Effector memory CD4-positive, alpha-beta T cell (primary cell): ENCODE data around the gene SSTR3.

Source experiments
- DNase-seq, 3 donors: peaks; one replicate each; pipeline ENCODE4 v3.0.0-alpha.2; 2020
- H3K27ac ChIP-seq: 2 replicates; pipeline ENCODE4 v1.7.0; 2013; ENCODE audit warnings: mild to moderate bottlenecking, low read length, moderate library complexity; ENCODE audit not compliant: insufficient read depth, poor library complexity, severe bottlenecking
- H3K27me3 ChIP-seq: replicated peaks from 2 replicates; pipeline ENCODE4 v1.7.0; 2013; ENCODE audit warnings: mild to moderate bottlenecking, low read length; ENCODE audit not compliant: insufficient read depth, control insufficient read depth, poor library complexity, severe bottlenecking
- H3K36me3 ChIP-seq: 2 replicates; pipeline ENCODE4 v1.7.0; 2013; ENCODE audit warnings: mild to moderate bottlenecking, low read length, moderate library complexity; ENCODE audit not compliant: control insufficient read depth, insufficient read depth
- H3K4me1 ChIP-seq: 2 replicates; pipeline ENCODE4 v1.7.0; 2013; ENCODE audit warnings: low read length, mild to moderate bottlenecking; ENCODE audit not compliant: control insufficient read depth, insufficient read depth, poor library complexity, severe bottlenecking
- H3K4me3 ChIP-seq: 2 replicates; pipeline ENCODE4 v1.7.0; 2013; ENCODE audit warnings: low read length, low read depth, mild to moderate bottlenecking; ENCODE audit not compliant: insufficient read depth, poor library complexity, severe bottlenecking
- H3K9me3 ChIP-seq: 2 replicates; pipeline ENCODE4 v1.7.0; 2013; ENCODE audit warnings: mild to moderate bottlenecking, low read length, moderate library complexity; ENCODE audit not compliant: control insufficient read depth

Gene SSTR3

DNA sequence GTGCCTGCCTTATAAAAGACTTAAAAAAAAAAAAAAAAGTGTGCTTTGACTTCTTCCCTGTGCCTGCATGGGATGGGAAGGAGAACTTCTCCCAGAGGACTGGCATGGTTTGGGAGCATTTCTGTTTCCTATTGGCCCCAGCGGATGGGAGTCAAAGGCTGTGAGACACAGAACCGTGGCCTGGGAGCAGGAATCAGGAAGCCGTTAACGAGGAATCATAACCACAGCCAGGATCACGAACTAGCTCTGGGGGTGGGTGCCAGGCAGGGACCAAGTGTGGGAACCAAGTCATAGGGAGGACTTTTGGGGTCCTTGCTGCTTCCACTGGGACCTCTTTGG lies 24.8 kb downstream of the SSTR3 start:
- no peak overlapping the region for H3K27ac ChIP-seq
- no peak overlapping the region for H3K4me3 ChIP-seq

DNA sequence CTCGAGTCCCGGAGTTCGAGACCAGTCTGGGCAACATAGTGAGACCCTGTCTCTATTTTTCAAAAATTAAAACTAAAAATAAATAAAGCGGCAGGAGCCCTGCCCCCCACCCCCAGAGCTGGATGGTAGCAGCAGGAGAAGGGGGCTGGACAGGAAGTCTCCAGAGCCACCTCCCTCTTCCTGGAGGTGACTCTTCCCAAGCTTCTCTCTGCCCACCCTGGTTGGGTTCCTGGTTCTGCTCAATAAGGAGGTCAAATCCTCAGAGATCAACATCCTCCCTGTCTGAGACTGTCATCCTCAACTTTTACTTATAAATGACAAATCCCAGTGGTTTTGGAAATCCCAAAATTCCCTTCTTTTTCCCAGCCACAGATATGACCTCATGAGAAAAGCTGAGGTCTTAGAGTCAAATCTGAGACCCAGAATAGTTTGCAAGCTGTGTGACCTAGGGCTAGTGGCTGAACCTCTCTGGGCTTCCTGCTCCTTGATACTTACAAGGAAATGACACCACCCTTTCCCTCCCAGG lies 25.2 kb downstream of the SSTR3 start:
- Histone ChIP-seq H3K27me3 (no peaks in the 10 kb centered on the region), H3K36me3 (no peaks in the 10 kb centered on the region), H3K27ac (no peak overlapping the region), H3K4me1 (peaks cover 18% of the 10 kb centered on the region), H3K9me3 (no peaks in the 10 kb centered on the region), H3K4me3 (peak overlapping the region; percentile 0)
- no peak for DNase-seq

More for the DNA sequence above, 24.8 kb downstream of the SSTR3 start:
- no peaks in the 10 kb centered on the region for H3K27me3 ChIP-seq
- DNase-seq: no peak
- H3K9me3 ChIP-seq: no peaks in the 10 kb centered on the region
- peaks cover 18% of the 10 kb centered on the region for H3K4me1 ChIP-seq
- H3K36me3 ChIP-seq: no peaks in the 10 kb centered on the region

DNA sequence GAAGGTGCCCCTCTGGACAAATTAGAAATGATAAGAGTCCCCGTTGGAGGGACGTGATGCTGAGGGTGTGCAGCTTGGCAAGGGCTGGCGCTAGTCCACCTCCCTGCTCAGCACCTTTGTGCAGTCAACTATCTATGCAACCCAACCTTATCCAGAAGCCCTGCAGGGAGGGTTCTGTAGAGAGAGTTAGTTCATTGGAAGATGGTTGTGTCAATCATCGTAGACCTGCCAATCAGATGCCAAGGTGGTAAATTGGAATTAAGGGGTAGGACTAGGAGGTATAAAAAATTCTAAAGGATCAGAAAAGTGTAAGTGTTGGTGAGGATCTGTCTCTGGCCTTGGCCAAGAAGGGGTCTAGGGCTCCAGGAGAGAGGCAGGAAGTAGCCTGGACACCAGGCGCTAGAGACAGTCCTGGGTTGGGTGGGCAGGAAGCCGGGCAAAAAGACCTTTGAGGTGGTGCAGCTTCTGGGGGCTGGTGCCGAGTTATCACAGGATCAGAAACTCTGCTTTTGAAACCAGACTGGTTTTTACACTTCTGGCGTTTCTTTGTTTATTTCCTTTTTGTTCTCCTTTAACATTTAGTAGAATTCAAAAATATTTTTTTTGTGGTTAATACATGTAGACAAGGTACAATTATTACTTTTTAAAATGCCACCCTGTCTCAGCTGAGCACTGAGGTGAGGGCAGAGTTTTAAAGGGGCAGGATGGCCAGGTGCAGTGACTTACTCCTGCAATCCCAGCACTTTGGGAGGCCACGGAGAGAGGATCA lies 25.9 kb downstream of the SSTR3 start:
- Histone ChIP-seq H3K4me1 (peaks cover 18% of the 10 kb centered on the region), H3K4me3 (peak overlapping the region; percentile 0), H3K36me3 (no peaks in the 10 kb centered on the region), H3K9me3 (no peaks in the 10 kb centered on the region), H3K27ac (peak overlapping the region; percentile 20), H3K27me3 (no peaks in the 10 kb centered on the region)
- peak in 2 of 3 donors; percentile 34 to 36 for DNase-seq

DNA sequence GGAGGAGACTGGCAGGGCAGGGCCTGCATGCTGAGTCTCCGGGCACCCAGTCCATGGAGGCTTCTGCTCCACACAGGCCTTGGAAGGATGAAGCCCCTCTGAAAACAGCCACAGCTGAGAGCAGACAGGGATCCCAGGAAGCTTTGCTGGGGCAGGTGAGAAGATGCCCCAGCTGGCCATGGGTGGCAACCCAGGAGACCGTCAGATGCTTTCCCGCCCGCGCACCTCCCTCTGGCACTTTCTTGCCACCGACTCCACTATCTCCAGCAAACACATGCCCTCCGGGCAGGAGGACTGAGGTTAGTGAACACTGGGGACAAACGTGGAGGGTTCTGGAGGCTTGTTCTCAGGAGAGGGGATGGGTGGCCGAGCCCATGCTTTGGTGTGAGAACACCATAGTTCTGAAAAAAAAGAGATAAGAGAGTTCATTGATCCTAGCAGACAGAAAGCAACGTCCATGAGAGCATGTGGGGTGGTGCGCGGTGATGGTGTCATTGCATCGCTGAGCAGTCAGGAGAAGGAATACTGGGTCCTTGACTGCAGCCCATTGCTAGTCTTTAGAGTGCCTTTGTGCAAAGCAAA lies 26.5 kb downstream of the SSTR3 start:
- Histone ChIP-seq H3K27ac (no peak overlapping the region), H3K9me3 (no peaks in the 10 kb centered on the region), H3K27me3 (no peaks in the 10 kb centered on the region), H3K4me3 (no peak overlapping the region), H3K36me3 (no peaks in the 10 kb centered on the region), H3K4me1 (peaks cover 18% of the 10 kb centered on the region)
- no peak for DNase-seq

DNA sequence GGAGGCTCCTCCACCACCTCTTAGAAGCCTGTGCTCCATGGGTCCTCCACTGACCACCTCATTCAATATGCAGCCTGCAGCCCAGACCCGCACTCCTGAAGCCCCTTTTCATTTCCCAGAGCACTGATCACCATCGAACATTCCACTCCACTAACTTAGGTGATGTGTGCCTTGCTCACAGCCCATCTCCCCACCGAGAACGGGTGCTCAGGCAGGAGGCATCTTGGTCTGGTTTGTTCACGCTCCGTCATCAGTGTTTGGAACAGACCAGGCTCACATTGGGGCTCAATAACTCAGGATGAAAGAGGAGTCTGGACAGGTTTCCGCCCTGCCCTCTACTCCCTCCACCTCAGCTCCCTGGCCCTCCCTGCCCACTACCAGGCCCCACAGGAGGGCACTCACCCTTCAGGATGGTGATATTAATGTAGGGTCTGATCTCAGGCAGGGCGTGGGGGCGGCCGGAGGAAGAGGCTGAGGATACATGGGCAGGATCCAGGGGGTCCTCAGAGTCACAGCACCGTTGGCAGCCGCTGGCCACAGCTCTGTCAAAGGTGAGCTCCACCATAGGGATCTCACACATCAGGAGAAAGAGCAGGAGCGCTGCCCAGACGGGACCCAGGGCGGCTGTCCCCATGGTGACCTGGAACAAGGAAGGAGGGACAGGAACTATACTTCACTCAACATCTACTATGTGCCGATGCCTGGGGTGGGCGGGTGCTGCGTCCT lies 27.3 kb downstream of the SSTR3 start:
- Histone ChIP-seq H3K9me3 (no peaks in the 10 kb centered on the region), H3K4me1 (peaks cover 18% of the 10 kb centered on the region), H3K36me3 (no peaks in the 10 kb centered on the region), H3K27me3 (no peaks in the 10 kb centered on the region), H3K4me3 (no peak overlapping the region), H3K27ac (no peak overlapping the region)
- no peak for DNase-seq

DNA sequence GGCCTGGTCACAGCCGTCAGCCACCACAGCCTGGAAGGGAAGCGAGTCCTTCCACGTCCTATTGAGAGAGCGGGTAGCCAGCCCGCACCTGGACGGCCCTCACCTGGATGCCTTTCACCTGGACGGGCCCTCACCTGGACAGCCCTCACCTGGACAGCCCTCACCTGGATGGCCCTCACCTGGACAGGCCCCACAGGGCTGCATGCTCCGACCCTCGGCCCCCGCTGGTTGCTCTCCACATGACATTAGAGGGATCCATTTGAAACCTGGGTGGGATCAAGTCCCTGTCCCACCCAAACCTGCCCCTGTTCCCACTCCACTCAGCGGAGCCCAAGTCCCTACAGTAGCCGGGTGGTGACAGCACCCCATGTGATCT lies 27.9 kb downstream of the SSTR3 start:
- Histone ChIP-seq H3K36me3 (no peaks in the 10 kb centered on the region), H3K27ac (no peak overlapping the region), H3K4me1 (peaks cover 18% of the 10 kb centered on the region), H3K9me3 (no peaks in the 10 kb centered on the region), H3K27me3 (no peaks in the 10 kb centered on the region), H3K4me3 (no peak overlapping the region)
- DNase-seq: no peak

DNA sequence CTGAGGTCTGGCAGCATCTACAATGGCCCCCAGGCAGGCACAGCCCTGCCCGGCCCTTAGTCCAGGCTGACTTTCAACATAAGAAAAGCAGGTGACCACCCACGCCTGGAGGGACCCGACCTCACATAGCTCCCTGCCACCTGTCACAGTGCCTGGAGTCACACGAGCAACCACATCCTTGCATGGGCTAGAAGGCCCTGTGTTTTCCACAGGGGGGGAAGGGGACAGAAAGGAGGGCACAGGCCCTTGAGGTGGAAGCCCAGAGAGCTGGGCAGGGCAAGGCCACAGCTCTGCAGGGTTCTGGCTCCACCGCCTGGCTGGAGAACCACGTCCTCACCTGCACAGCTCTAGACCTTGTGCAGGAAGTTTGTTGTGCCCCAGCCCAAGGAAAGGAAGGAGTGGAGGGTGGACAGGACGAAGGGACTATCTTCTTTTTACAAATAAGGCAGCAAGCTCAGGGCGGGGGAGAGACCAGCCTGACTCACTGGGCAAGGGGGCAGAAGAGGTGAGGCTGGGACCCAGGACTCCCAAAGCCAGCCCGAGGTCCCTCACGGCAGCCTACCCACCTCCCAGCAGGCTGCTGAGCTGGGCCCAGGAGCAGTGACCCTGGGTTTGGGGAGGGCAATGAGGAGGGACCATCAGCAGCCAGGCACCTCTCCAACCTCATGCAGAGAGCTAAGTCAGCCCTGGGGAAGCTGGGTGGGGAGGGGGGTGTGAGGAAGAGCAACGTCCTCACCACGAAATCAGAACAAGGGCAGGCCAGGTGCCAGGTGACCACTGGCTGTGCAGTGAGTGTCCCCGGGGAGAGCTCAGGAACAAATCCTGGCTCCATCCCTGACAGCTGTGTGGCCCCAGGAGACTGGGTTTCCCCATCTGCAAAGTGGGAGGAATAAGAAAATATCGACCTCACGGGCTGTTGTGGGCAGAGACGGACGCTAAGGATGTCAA lies 28.6 kb downstream of the SSTR3 start:
- no peak overlapping the region for H3K4me3 ChIP-seq
- H3K9me3 ChIP-seq: no peaks in the 10 kb centered on the region
- H3K36me3 ChIP-seq: no peaks in the 10 kb centered on the region
- peaks cover 18% of the 10 kb centered on the region for H3K4me1 ChIP-seq
- H3K27ac ChIP-seq: no peak overlapping the region
- H3K27me3 ChIP-seq: no peaks in the 10 kb centered on the region
- DNase-seq: no peak

DNA sequence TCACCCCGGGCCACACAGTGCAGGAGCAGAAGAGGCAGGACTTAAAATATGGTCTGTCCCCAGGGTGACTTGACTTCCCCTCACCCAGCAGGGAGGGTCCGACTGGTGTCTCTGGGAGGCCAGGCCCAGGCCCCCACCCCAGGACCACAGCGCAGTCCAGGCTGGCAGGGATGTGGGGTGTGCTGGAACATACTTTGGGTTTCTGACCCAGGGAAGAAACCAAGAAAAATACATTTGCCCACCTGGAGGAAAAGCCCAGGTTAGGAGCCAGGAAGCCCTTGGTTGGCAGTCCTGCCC lies 29.4 kb downstream of the SSTR3 start:
- Histone ChIP-seq H3K4me1 (peaks cover 18% of the 10 kb centered on the region), H3K27ac (no peak overlapping the region), H3K9me3 (no peaks in the 10 kb centered on the region), H3K27me3 (no peaks in the 10 kb centered on the region), H3K36me3 (no peaks in the 10 kb centered on the region), H3K4me3 (no peak overlapping the region)
- no peak for DNase-seq

DNA sequence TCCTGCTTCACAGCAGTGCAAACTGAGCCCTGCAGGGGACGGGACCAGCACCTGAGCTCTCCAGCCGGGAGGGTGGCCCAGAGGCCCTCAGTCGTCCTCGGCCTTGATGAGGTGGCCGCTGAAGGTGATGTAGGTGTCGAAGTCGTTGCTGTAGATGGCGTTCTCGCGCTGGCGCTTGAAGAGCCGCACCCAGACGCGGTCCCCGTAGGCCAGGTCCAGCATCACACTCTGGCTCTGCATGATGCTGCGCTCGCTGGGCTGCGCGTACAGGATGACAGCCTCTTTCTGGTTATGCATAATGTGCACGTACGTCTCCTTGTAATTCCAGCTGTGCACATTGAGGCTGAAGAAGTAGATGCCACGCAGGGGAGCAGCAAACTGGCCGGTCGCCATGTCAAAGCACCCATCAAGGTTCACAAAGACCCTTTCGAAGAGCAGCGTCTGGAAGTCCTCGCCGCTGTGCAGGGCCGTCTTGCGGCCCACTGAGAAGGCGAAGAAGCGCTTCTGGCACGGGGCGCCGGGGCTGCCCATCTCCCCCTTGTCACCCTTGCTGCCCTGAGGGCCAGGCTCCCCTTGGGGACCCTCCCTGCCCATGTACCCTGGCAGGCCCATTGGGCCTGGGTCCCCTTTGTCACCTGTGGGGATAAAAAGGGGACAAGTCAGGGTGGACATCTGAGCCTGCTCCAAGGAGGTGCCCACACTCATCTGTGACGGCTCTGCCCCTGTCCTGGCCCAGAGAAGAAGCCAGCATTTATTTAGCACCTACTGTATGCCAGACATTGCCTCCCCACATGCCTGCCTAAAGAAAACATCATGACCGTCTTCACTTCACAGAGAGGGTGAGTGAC lies 30.0 kb downstream of the SSTR3 start:
- DNase-seq: no peak
- no peaks in the 10 kb centered on the region for H3K36me3 ChIP-seq
- H3K4me1 ChIP-seq: peaks cover 15% of the 10 kb centered on the region
- H3K4me3 ChIP-seq: no peak overlapping the region
- no peaks in the 10 kb centered on the region for H3K9me3 ChIP-seq
- no peaks in the 10 kb centered on the region for H3K27me3 ChIP-seq
- no peak overlapping the region for H3K27ac ChIP-seq
